Eye (tissue), 1 donor: ENCODE measurements around the gene FOXN1.

Experiments
- DNase-seq: peaks from one replicate; pipeline ENCODE4 v3.0.0-alpha.2; 2015

FOXN1 gene

GRCh38 chr17:28527859-28528258 lies 21.7 kb downstream of the FOXN1 start:
- no peak for DNase-seq

- no peak for DNase-seq
Observed at GRCh38 chr17:28528327-28529012, 22.3 kb downstream of the FOXN1 start.

- no peak for DNase-seq
Observed at GRCh38 chr17:28529013-28529400, 22.9 kb downstream of the FOXN1 start.

- no peak for DNase-seq
Observed at GRCh38 chr17:28530250-28530649, 24.1 kb downstream of the FOXN1 start.

GRCh38 chr17:28530926-28531325 lies 24.8 kb downstream of the FOXN1 start:
- DNase-seq, result no peak

- no peak for DNase-seq
Observed at GRCh38 chr17:28532050-28532960, 26.2 kb downstream of the FOXN1 start.

- DNase-seq, result no peak
Observed at GRCh38 chr17:28533091-28533807, 27.1 kb downstream of the FOXN1 start.

GRCh38 chr17:28534740-28535375 lies 28.7 kb downstream of the FOXN1 start:
- DNase-seq, result no peak

- DNase-seq, result no peak
Observed at GRCh38 chr17:28536532-28537218, 30.5 kb downstream of the FOXN1 start.

- no peak for DNase-seq
Observed at GRCh38 chr17:28537219-28537610, 31.1 kb downstream of the FOXN1 start.

- DNase-seq, result no peak
Observed at GRCh38 chr17:28538296-28538895, 32.2 kb downstream of the FOXN1 start.

- DNase-seq, result no peak
Observed at GRCh38 chr17:28540231-28540630, 34.1 kb downstream of the FOXN1 start.

GRCh38 chr17:28541439-28541838 lies 35.3 kb downstream of the FOXN1 start:
- no peak for DNase-seq

GRCh38 chr17:28544402-28545140 lies 38.4 kb downstream of the FOXN1 start:
- no peak for DNase-seq

GRCh38 chr17:28545141-28545503 lies 39.0 kb downstream of the FOXN1 start:
- no peak for DNase-seq

- DNase-seq, result no peak
Observed at GRCh38 chr17:28545787-28546415, 39.8 kb downstream of the FOXN1 start.

- no peak for DNase-seq
Observed at GRCh38 chr17:28547096-28547622, 41.0 kb downstream of the FOXN1 start.

- DNase-seq, result peak; percentile 86
Observed at GRCh38 chr17:28547623-28548416, 41.7 kb downstream of the FOXN1 start.

- DNase-seq, result no peak
Observed at GRCh38 chr17:28548417-28549130, 42.4 kb downstream of the FOXN1 start.
